HUDEP-2 (cell line): ENCODE results near the gene FGFR2.

Experiments used
- DNase-seq, 76 experiments: peaks; one replicate each; lab custom pipeline; 2025; ENCODE audit not compliant: unreplicated experiment in 76 of 76; lab: John Stamatoyannopoulos, UW

Gene FGFR2

DNA sequence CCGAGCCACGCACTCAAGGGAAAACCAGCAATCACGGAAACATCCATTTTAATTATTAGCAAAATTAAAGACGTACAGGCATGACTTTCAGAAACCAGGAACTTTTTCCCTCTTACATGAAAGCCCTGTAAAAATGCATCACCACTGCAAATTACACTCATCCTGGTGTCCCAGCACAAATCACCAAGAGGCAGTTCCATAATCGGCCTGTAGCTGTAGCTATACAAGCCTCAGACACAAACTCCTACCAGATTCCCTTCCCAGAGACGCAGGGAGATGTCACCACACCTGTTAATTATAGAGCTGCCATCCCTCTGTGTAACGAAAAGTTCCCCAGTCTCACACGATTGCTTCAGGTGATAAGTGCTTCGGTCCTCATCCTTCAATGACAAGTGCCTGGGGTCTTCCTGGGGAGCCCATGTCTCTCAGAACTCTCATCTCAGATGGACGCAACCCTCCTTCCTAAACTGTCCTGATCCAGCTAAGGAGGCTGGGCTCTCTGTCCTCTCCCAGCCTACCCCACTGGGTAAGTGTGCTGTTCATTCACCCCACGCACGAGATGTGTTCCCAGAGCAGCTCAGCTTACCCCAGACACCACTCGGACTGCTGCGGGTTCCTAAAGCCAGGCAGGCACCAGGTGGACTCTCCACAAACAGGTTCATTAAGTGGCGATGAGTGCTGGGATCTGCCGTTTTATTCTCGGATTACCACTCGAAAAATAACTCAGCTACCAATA is 5.9 kb downstream of the FGFR2 start:
- no peak for DNase-seq

DNA sequence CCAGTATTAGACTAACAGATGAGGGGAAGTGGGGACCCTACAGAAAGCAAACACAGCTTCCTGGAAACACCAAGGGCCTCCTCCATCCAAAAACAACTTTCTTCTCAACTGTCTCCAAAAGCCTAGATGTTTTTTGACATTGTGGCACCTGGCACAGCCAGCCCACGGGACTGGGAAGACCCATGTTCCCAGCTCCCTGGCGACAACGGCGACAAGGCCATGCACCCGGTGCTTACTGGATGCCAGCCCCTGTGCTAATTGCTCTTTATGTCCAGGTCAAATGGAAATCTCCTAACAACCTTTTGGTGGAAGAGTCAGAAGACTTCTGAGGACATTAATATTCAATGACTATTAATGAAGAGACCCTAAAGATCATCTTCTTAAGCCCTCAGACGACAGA is 7.1 kb downstream of the FGFR2 start:
- DNase-seq, result no peak

DNA sequence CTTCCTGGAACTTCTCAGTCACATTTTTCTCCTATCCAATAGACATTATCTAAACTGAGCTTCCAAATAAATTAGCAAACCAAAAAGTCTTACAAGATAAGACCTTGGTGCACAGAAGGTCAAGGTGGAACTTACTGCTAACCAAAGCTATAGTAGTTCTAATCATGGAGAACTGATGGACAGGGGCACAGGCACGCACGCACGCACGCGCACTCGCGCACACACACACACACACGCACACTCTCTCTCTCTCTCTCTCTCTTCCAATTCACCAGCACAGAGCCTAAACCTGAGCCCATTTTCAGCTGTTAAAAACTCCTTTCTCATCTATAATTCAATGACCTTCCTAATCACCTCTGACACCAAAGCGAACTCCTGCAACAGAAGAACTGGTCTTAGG is 7.5 kb downstream of the FGFR2 start:
- no peak for DNase-seq

DNA sequence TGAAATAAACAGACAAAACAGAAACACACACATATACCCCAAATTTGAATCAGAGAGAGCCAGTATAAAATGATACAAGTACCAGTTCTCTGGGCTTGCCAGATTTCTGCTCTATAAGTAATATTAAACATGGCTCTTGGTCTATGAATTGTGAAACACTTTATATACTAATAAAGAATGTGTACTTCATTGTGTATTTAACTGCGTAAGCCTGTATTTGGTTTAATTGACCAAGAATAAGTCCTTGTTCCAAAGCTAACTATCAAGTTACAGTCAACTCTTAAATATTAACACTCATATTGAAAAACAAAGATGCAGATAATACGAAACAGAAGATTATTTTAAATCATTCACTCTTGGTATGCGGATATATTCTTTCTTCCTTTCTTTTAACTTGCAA is 8.7 kb downstream of the FGFR2 start:
- no peak for DNase-seq

DNA sequence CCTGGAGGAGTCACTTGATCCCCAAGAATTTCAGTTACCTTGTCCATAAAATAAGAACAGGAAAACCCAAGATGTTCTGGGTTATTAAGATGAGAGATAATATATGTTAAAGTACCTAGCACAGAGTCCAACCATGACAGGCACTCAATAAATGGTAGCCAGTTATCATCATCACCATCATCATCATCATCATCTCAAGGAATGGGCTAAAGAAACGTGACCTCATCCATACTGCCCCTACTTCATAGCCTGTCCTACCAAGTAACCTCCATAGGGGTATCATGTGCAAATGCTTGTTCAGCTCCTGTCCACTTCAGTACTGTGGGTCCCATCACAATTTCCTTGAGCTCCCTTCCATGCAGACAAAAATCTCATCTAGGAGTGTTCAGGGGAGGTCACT is 14.4 kb downstream of the FGFR2 start:
- no peak for DNase-seq

DNA sequence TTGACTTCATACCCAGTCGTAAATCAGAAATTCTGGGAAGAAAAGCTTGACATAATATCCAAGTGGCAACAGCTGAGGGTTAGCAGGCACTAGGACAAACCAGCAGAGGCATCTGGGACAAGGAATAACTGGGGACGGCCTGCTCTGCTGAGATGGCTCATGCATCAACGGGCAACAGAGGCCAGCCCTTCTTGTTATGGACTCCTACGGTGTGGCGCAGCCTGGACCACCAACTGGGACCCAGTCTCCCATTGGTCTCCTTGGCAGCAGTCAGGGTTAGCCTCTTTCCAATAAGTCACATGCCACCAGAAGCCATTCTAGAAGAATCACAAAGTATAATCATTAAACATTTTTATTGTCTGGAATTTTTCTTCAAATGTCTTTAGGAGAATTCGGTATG is 15.0 kb downstream of the FGFR2 start:
- no peak for DNase-seq

DNA sequence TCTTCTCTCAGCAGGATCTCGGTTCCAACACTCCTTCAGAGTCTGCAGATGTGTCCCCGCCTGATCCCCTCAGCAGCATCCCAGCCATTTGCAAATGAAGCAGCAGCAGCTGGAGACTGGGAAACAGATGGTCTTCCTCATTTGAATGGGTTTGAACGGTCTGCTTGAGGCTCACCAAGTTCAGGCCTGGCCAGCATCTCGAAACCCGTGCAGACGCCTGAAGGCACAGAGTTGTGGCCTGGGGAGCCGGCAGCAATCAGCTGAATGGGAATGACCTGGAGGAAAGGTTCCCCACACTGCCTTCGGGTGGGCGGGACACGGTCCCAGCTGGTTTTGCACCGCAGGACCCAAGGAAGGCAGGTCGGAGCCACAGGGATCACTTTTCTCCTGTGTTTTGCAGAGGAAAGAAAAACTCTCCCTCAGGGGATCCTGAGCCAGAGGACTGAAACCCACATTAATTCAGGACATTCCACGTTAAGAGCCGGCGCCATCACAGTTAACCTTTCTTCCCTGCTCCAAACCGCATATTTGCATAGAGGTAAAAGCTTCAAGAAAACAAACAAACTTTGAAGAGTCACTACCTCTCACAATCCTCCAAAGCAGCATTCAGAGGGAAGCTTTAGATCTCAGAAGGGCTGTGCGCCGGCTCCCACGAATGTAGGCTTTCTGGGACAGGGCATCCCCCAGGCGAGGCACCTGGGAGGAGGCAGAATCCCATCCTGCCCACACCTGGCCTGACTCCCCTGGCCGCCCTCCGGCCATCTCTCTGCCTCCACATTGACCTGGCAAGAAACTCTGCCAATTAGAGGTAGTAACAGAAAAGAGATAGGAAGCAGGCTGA is 17.7 kb downstream of the FGFR2 start:
- DNase-seq, result no peak

DNA sequence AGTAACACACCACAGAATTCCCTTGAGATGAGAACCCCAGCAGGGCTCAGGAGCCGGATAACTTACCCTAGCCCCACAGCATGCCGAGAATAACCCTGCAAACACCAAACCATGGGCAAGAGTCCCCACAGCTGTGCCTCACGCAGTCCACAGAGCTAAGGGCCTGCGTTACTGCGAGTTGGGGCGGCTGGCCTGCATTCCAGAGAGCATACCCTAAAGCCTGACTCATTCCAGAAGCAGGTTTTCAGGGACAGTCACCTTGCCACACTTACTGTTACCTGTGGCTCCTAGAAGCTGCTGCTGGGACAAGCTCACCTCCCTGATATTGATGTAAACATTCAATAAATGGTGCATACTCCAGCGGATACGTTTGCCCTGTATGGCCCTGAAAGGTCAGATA is 18.6 kb downstream of the FGFR2 start:
- no peak for DNase-seq

DNA sequence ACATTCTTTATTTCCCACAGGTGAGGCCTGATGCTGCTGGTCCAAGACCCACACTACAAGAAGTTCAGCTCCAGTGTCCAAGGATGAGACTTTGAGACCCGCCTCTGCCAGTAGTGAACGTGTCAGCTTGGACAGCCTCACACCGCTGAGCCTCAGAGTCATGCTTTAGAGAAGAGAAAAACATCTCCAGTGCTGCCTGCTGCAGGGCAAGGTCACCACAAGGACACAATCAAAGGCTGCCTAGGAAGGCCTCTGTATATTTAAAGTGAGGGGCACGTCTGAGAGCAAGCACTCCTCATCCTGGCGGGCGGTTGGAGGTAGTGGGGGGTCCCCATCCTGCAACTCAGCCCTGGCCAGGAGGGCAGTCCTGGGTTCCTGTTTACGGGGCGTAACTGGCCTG is 19.3 kb downstream of the FGFR2 start:
- DNase-seq, result no peak

DNA sequence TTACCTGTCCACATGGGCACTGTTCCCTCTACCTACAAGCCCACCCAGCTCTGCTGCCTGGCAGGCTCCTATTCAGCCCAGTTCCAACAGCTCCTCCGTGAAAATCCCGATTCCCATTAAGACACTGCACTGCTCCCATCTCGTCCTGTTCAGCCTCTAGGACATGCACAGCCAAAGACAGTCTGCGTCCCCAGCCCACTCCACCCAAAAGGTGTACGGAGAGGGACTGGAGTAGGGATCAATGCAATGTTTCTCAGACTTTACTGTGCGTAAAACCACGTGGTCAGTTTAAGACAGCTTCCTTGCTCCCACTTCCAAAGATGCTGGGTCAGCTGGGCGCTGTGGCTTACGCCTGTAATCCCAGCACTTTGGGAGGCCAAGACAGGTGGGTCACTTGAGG is 19.9 kb downstream of the FGFR2 start:
- no peak for DNase-seq

DNA sequence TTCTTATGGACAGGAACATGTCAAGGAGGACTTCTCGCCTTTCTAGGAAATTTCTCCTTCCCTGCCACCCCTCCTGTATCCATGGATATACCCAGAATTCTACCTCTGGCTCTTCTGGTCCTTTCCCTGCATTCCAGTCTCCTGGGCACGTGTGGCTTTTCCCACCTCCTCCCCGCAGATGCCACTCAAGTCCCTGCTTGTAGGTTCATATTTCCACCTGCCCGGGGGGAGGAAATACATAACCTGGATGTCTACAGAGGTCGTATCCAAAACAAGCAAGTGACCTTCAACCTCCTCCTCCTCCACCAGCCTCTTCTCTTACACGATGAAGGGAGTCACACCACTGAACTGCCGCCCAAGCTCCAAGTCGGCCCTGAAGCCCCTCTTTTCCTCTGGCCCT is 20.7 kb downstream of the FGFR2 start:
- no peak for DNase-seq

DNA sequence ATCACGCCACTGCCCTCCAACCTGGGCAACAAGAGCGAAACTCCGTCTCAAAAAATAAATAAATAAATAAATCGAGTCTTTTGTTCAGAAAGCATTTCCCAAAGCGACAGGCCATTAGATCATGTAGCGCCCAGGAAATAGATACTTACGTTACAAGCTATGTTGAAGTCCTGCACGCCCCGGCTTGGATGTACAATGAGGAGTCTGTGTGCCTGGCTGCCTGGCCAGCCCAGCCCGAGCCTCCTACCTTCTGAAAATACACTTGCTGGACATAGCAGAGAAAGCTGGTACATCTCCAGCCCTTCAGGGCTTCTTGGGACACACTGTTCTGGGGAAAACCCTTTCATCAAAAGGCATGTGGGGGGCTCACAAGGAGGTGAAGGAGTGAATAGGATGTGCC is 22.1 kb downstream of the FGFR2 start:
- DNase-seq, result no peak

DNA sequence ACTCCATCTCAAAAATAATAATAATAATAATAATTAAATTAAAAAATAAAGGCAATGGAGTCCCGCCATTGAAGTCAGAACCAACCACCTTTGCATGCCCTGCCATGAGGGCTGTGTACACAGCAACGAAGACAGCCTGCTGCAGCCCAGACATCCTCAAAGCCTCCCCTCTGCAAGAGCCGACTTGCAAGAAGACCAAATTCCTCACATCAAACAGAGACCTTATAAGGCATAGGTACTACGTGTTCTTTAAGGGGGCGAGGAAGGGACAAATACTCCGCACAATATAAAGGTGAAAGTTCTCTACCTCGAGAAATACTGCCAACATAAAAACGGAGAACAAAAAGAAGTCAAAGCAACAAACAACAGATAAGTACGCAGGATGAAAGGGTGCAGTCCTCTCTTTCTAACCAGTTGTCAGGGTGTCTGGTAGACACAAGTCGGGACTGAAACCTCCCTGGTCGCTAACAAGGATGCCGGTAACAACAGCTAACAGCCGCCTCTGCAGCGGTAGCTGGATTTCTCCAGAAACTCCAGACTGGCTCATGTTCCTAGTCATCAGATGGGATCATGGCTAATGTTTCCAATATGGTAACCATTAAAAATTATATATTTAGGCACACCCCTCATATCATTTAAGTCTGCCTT is 23.6 kb downstream of the FGFR2 start:
- no peak for DNase-seq

DNA sequence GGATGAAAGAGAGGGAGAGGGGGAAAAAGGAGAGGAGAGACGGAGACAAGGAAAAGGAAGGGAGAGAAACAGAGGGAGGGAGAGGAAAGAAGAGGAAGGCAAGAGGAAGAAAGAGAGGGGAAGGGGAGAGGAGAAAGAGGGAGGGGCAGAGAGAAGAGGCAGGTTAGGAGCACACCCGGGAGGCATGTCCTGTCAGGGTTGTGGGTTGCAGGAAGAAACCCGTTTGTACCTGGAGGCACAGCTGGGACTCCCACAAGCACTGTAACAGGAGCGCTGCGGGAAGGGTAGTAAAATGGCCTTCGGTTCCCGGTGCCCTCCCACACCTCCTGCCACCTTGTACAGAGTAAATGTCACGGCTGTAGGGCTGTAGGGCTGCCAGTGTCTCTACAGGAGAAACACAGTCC is 24.7 kb downstream of the FGFR2 start:
- no peak for DNase-seq

DNA sequence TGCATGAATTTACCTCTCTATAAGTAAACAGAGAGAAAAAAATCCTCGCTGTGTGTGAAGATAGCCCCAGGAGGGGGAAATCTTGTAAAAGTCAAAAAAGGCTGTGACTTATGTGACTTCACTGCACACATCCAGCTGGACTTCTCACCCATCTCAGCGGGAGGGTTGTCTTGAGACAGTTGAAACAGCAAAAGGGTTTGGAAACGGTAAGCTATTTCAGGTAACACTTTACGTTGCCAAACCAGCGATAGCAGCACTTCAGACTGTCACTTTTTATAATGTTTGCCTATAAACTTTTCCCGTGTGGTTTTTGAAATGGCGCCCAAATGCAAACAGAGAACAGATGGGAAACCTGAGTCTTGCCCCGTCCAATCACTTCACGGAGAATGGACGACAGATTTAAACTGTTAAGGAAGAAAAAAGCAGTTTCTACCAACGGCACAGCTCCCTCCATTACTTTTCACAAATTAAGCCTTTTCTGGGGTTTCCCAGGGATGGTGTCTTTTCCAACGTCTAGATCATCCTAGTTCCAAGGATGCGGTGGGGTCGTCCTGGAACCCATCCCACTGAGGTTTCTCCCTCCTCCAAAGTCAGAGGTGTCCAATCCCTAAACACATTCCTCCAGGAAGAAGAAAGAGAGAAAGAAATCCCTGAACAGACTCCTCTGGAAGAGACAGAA is 25.2 kb downstream of the FGFR2 start:
- DNase-seq, result no peak

DNA sequence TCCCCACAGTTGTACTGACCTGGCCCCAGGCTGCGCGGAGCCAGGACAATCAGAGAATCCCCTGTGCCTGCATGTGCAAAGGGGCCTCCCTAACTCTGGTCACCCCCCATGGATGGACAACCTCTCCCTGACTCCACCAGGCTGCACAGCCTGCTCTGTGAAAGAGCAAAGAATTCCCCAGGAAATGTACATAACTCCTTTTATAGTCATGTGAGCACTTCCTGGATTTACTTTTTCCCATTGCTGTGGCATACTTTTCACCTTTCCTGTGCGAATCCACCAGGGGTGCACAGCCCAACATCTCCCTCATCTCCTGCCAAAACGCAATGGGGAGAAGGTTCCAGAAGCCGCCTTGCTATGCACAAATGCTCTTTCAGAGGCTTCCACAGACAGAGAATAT is 27.9 kb downstream of the FGFR2 start:
- DNase-seq, result no peak

DNA sequence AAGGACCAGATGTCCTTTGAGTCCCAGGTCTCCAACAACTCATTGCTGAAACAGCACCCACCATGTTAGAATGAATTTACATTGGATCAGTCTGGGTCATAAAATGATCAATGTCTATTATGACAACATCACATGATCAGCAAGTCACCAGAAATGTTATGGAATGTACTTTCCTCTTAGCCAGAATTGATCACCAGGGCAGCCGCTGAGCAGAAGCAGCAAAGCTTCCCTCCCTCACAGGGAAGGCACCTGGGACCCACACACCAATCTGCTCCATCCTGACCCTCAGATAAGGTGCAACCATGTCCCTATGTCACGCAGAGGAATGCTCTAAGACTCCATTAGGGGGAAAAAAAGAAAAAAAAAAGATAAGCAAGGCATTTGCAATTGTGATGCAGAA is 30.0 kb downstream of the FGFR2 start:
- no peak for DNase-seq

DNA sequence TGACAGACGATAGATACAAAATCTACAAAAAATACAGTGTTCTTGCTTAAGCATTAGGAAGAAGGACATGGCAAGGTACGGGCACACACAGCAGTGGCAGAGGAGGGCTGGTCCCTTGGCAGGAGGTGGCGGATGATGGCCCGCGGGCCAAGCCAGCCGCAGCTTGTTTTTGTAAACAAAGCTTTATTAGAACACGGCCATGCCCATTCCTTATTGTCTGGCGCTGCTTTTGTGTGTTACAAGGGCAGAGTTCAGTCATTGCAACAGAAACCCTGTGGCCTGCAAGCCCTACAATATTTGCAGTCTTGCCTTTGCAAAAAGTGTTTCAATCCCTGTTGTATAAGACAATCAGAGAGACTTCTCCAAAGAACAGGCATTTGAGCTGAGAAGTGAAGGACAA is 30.7 kb downstream of the FGFR2 start:
- no peak for DNase-seq

DNA sequence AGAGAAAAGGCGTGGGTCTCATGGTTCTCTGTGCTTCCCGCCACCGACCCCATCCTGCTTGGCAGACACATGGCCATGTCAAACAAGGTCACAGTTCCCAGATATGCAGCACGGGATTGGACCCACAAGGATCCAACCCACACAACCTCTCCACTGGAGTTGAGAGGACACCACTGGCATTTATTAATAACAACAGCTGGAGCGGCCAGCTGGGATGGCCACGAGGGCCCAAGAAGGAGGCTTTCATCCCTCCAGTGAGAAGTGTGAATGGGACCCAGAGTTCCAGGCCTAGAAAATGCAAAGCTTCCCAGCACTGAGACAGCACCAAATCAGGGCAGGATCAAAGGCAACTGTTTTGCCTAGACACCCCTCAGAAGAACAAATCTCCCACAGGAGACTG is 31.5 kb downstream of the FGFR2 start:
- DNase-seq, result no peak

DNA sequence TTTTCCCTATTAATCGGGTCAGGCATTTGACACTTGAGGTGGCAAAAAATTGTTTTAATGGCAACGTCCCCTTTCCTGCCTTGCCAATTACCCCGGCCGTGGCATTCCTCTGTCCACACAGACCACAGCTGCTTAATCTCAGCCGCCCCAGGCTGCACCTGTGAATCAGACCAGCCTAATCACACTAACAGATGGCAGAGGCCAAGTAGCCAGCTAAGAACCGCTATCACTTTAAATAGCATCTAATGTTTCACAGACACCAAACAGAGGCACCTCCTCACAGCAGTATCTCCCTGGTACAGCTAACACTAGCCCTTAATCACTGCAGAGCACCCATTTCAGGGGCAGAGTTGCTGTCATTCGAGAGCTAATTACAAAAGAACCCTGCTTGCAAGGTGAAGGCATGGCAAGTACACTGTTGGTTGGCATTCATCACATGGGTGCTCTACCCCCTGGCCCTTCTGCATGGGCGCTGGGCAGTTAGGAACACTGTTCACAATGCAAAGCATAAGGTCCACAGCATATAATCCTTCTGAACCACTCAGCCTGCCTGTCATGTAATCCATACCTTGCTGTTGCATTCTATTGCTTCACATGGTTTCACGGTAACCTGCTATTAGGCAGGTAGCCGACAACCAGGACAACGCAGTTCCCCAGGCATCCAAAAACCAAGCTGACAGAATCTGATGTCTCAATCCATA is 38.8 kb downstream of the FGFR2 start:
- DNase-seq, result no peak

DNA sequence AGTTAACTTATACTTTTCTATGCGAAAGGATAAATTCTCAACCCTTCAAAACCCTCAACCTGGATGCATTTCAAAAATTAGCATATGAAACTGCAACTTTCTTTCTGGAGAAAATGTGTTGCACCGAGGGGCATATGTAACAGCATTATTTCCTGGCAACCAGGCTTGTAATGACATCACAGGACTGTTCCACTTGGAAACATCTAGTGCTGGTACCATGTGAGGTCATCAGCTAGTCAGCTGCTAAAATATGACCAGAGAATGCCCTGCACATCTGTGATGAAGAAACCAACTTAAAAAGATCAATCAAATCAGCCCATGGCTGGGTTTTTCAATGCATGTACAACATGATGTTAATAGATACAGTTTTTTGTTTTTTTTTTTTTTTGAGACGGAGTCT is 40.0 kb downstream of the FGFR2 start:
- no peak for DNase-seq
